ENCODE results near the gene AUTS2. TPM values are rescaled to one million over a fixed set of nuclear protein-coding genes. Genes with fewer than 3 reads are reported as not detected.

The AUTS2 gene
- total RNA-seq, 6 donors from 2014 or later, result 38.9 to 151 (median 55.8) TPM

- ATAC-seq (ENCODE audit: low FRiP score in 2 of 2) (no peak), DNase-seq (no peak)
- H3K36me3 ChIP-seq, result no peaks in the 10 kb centered on the region
- no peaks in the 10 kb centered on the region for H3K9me3 ChIP-seq
- no peak overlapping the region for H3K4me3 ChIP-seq
- TF ChIP-seq POLR2A (IDR thresholded peaks at IDR 0.05) (no peak), POLR2AphosphoS5 (IDR thresholded peaks at IDR 0.05) (no peak), EP300 (IDR thresholded peaks at IDR 0.05) (no peak)
- TF ChIP-seq, protein P1, sequence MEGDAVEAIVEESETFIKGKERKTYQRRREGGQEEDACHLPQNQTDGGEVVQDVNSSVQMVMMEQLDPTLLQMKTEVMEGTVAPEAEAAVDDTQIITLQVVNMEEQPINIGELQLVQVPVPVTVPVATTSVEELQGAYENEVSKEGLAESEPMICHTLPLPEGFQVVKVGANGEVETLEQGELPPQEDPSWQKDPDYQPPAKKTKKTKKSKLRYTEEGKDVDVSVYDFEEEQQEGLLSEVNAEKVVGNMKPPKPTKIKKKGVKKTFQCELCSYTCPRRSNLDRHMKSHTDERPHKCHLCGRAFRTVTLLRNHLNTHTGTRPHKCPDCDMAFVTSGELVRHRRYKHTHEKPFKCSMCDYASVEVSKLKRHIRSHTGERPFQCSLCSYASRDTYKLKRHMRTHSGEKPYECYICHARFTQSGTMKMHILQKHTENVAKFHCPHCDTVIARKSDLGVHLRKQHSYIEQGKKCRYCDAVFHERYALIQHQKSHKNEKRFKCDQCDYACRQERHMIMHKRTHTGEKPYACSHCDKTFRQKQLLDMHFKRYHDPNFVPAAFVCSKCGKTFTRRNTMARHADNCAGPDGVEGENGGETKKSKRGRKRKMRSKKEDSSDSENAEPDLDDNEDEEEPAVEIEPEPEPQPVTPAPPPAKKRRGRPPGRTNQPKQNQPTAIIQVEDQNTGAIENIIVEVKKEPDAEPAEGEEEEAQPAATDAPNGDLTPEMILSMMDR (IDR thresholded peaks at IDR 0.05), result no peak
- H3K4me1 ChIP-seq, result peaks cover 0 to 7% (median 2%) of the 10 kb centered on the region in 4 donors
- no peak overlapping the region for H3K27ac ChIP-seq
- 89 to 90% methylated on average over 3 of the region's 3 CpGs for WGBS, 2 donors
- H3K27me3 ChIP-seq, result no peaks in the 10 kb centered on the region
Measured at GRCh38 chr7:69762821-69763352, 164.6 kb downstream of the AUTS2 start.

DNA sequence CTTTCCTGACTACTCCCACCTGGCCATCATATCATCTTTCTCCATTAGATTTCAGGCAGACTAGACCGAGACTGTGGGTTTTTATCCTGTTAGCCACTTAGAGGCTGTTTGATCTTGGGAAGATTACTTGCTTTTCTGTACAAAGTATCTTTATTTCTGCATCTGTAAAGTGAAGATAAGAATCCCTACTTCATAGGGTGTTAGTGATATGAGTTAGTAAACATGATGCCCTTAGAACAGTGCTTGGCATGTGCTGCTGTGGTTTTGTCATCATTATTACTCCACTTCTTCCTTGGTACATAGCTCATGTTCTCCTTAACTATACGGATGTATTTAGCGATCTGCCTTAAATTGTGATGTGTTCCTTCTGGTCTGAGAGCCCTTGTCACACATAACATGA lies 165.2 kb downstream of the AUTS2 start:
- Histone ChIP-seq H3K9me3 (no peaks in the 10 kb centered on the region), H3K4me3 (no peak overlapping the region), H3K4me1 (peaks cover 0 to 2% (median 0%) of the 10 kb centered on the region in 4 donors), H3K36me3 (no peaks in the 10 kb centered on the region), H3K27me3 (no peaks in the 10 kb centered on the region), H3K27ac (no peak overlapping the region)
- no peak for DNase-seq
- WGBS, 2 donors, result 67 to 74% methylated on average over 3 of the region's 3 CpGs
- TF ChIP-seq POLR2AphosphoS5 (IDR thresholded peaks at IDR 0.05) (no peak), POLR2A (IDR thresholded peaks at IDR 0.05) (no peak), EP300 (IDR thresholded peaks at IDR 0.05) (no peak)
- TF ChIP-seq, protein P1 (IDR thresholded peaks at IDR 0.05), result no peak
- ATAC-seq (ENCODE audit: low FRiP score in 2 of 2), result no peak

DNA sequence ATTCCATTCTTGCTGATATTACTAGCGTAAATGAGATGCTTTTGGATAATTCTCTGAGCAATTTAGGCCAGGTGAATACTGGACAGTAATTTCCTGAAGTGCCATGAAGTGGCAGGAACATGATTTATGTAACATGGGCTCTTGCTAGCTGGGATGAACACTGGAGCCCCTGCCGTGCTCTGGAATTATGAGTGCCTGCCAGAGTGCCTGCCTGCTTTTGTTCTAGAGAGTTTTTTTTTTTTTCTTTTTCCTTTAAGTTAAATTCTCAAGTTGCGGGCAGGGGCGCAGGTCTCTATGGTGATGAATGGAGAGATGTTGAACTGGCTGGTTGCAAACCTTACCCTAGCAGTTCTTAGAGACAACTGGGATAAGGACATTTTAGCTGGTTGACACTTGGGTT lies 165.9 kb downstream of the AUTS2 start:
- Histone ChIP-seq H3K9me3 (no peaks in the 10 kb centered on the region), H3K36me3 (no peaks in the 10 kb centered on the region), H3K27me3 (no peaks in the 10 kb centered on the region), H3K27ac (no peak overlapping the region), H3K4me1 (peaks cover 0 to 8% (median 5%) of the 10 kb centered on the region in 4 donors), H3K4me3 (no peak overlapping the region)
- DNase-seq, result no peak
- WGBS, 2 donors, result 83 to 87% methylated on average over 4 of the region's 4 CpGs
- no peak for TF ChIP-seq EP300 (IDR thresholded peaks at IDR 0.05)
- no peak for TF ChIP-seq POLR2AphosphoS5 (IDR thresholded peaks at IDR 0.05)
- TF ChIP-seq, protein P1 (IDR thresholded peaks at IDR 0.05), result no peak
- ATAC-seq (ENCODE audit: low FRiP score in 2 of 2), result no peak

DNA sequence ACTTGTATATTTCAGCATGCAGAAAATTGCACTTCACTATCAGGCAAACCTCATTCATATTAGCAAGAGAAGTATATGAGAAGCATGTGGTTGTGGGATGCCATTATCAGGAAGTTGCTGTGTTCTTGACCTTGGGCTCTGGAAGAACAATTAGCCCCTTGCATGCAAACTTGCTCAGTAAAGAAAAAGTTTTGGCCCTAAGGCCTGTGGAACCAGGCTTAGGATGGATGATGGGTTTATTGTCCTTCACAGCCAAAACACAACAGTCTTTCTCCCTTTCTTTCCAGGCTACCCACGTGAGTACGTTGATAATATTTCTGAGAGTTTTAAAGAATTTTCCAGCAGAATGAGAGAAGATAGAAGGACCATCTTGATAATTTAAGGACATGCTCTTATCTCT lies 166.4 kb downstream of the AUTS2 start:
- TF ChIP-seq POLR2AphosphoS5 (IDR thresholded peaks at IDR 0.05) (no peak), POLR2A (IDR thresholded peaks at IDR 0.05) (no peak), EP300 (IDR thresholded peaks at IDR 0.05) (no peak)
- TF ChIP-seq, protein P1 (IDR thresholded peaks at IDR 0.05), result no peak
- no peak for ATAC-seq (ENCODE audit: low FRiP score in 2 of 2)

GRCh38 chr7:69765879-69766278 lies 167.6 kb downstream of the AUTS2 start:
- no peak overlapping the region for H3K4me3 ChIP-seq
- 45 to 58% methylated on average over 2 of the region's 2 CpGs for WGBS, 2 donors
- TF ChIP-seq POLR2A (IDR thresholded peaks at IDR 0.05) (no peak), POLR2AphosphoS5 (IDR thresholded peaks at IDR 0.05) (no peak), EP300 (IDR thresholded peaks at IDR 0.05) (no peak)
- TF ChIP-seq, protein P1 (IDR thresholded peaks at IDR 0.05), result no peak
- no peak for ATAC-seq (ENCODE audit: low FRiP score in 2 of 2)
- DNase-seq, result no peak
- H3K27ac ChIP-seq, result no peak overlapping the region
- H3K4me1 ChIP-seq, result peaks cover 0 to 12% (median 9%) of the 10 kb centered on the region in 4 donors
- no peaks in the 10 kb centered on the region for H3K9me3 ChIP-seq
- H3K27me3 ChIP-seq, result no peaks in the 10 kb centered on the region
- H3K36me3 ChIP-seq, result no peaks in the 10 kb centered on the region

More for the DNA sequence above, 166.4 kb downstream of the AUTS2 start:
- no peak for DNase-seq
- no peaks in the 10 kb centered on the region for H3K27me3 ChIP-seq
- H3K4me3 ChIP-seq, result no peak overlapping the region
- peaks cover 0 to 12% (median 9%) of the 10 kb centered on the region in 4 donors for H3K4me1 ChIP-seq
- 93 to 95% methylated on average over 2 of the region's 2 CpGs for WGBS, 2 donors
- no peak overlapping the region for H3K27ac ChIP-seq
- H3K9me3 ChIP-seq, result no peaks in the 10 kb centered on the region
- H3K36me3 ChIP-seq, result no peaks in the 10 kb centered on the region
